CD4-positive, CD25-positive, alpha-beta regulatory T cell (primary cell): ENCODE data around the gene HAPSTR1. TPM values are rescaled to one million over a fixed set of nuclear protein-coding genes. Genes with fewer than 3 reads are reported as not detected.
"Not testable (repeated sequence)": the region's sequence is repeated elsewhere in the genome, so short reads cannot be mapped to it uniquely, and the experiment has no call there.

Source experiments
- ATAC-seq, 2 donors: fragments of 150-1000 bp; cut with Tn5 transposase; one replicate each; pipeline ENCODE4 v1.10.0; 2021; ENCODE audit warnings: low read depth in 2 of 2, moderate number of reproducible peaks in 2 of 2, moderate library complexity in 1 of 2
- DNase-seq, 3 donors: peaks; one replicate each; pipeline versions ENCODE4 v3.0.0 to v3.0.0-alpha.2; 2012 to 2022; ENCODE audit warnings: mixed read lengths in 1 of 3
- H3K27ac ChIP-seq: one replicate; pipeline ENCODE4 v1.7.0; 2013; ENCODE audit warnings: mild to moderate bottlenecking, low read length; ENCODE audit not compliant: insufficient read depth, poor library complexity, severe bottlenecking
- H3K27me3 ChIP-seq: one replicate; pipeline ENCODE4 v1.7.0; 2013; ENCODE audit warnings: low read length; ENCODE audit not compliant: control insufficient read depth, insufficient read depth
- H3K36me3 ChIP-seq: one replicate; pipeline ENCODE4 v1.7.0; 2013; ENCODE audit warnings: mild to moderate bottlenecking, low read length, moderate library complexity; ENCODE audit not compliant: control insufficient read depth, insufficient read depth
- H3K4me1 ChIP-seq: 2 replicates; pipeline ENCODE4 v1.7.0; 2013; ENCODE audit warnings: mild to moderate bottlenecking, low read length; ENCODE audit not compliant: insufficient read depth, control insufficient read depth, poor library complexity, severe bottlenecking
- H3K4me3 ChIP-seq: one replicate; pipeline ENCODE4 v1.7.0; 2013; ENCODE audit warnings: low read depth, mild to moderate bottlenecking, low read length, moderate library complexity
- H3K9me3 ChIP-seq, 2 experiments: 1 replicate in 1 of 2; 2 replicates in 1 of 2; pipeline ENCODE4 v1.7.0; 2013; ENCODE audit warnings: low read length in 2 of 2, mild to moderate bottlenecking in 1 of 2, moderate library complexity in 1 of 2; ENCODE audit not compliant: control insufficient read depth in 2 of 2
- H3K27ac Mint-ChIP-seq, 3 donors: one replicate each; pipeline ENCODE4 v1.8.0; 2020 to 2022; ENCODE audit warnings: mild to moderate bottlenecking in 3 of 3, mixed read lengths in 3 of 3, moderate library complexity in 2 of 3
- H3K27me3 Mint-ChIP-seq: one replicate; pipeline ENCODE4 v1.8.0; 2022; ENCODE audit warnings: mild to moderate bottlenecking, mixed read lengths
- H3K36me3 Mint-ChIP-seq: one replicate; pipeline ENCODE4 v1.8.0; 2020; ENCODE audit warnings: mixed read lengths
- H3K4me1 Mint-ChIP-seq, 4 donors: one replicate each; pipeline ENCODE4 v1.8.0; 2020 to 2022; ENCODE audit warnings: mixed read lengths in 4 of 4, mild to moderate bottlenecking in 1 of 4
- H3K4me3 Mint-ChIP-seq, 4 donors: one replicate each; pipeline ENCODE4 v1.8.0; 2020 to 2022; ENCODE audit warnings: mild to moderate bottlenecking in 4 of 4, mixed read lengths in 4 of 4, moderate library complexity in 3 of 4
- H3K9me3 Mint-ChIP-seq, 7 donors: one replicate each; pipeline ENCODE4 v1.8.0; 2020 to 2022; ENCODE audit warnings: mixed read lengths in 7 of 7, mild to moderate bottlenecking in 3 of 7, moderate library complexity in 2 of 7
- polyA plus RNA-seq, 4 donors: library from polyadenylated mRNA; unstranded; fragments of 300-500 nt; fragmentation: Illumina TruSeq; gene quantifications; one replicate each; pipeline ENCODE4 v1.2.3, GENCODE V29; 2021
- total RNA-seq: library from RNA; stranded (reverse); gene quantifications from one replicate; pipeline ENCODE4 v1.2.3, GENCODE V29; 2022

HAPSTR1 gene
- total and polyA plus RNA-seq, 5 donors from 2014 or later, result 11.7 to 125 (median 14.1) TPM

- no peak overlapping the region for H3K27ac ChIP-seq
- H3K27me3 Mint-ChIP-seq, result peaks cover 10% of the 10 kb centered on the region
- ATAC-seq, result no peak
- H3K36me3 ChIP-seq, result no peaks in the 10 kb centered on the region
- H3K27me3 ChIP-seq, result peaks cover 3% of the 10 kb centered on the region
- peaks cover 1 to 11% (median 5%) of the 10 kb centered on the region in 7 donors for H3K9me3 Mint-ChIP-seq
- peaks cover 3% of the 10 kb centered on the region for H3K36me3 Mint-ChIP-seq
- no peak overlapping the region for H3K27ac Mint-ChIP-seq
- no peaks in the 10 kb centered on the region for H3K9me3 ChIP-seq
- H3K4me1 Mint-ChIP-seq, result peaks cover 5 to 20% (median 9%) of the 10 kb centered on the region in 4 donors
- no peak for DNase-seq
- H3K4me1 ChIP-seq, result peaks cover 4% of the 10 kb centered on the region
- H3K4me3 ChIP-seq, result no peak overlapping the region
- no peak overlapping the region for H3K4me3 Mint-ChIP-seq
These were observed 16.0 kb upstream of the HAPSTR1 start for GRCh38 chr16:9075299-9076071.

GRCh38 chr16:9077091-9077809, 14.2 kb upstream of the HAPSTR1 start:
- peaks cover 1 to 11% (median 5%) of the 10 kb centered on the region in 7 donors for H3K9me3 Mint-ChIP-seq
- peaks cover 3% of the 10 kb centered on the region for H3K36me3 Mint-ChIP-seq
- Histone ChIP-seq H3K9me3 (no peaks in the 10 kb centered on the region), H3K36me3 (no peaks in the 10 kb centered on the region), H3K4me3 (no peak overlapping the region), H3K27ac (no peak overlapping the region), H3K27me3 (peaks cover 3% of the 10 kb centered on the region), H3K4me1 (peaks cover 4% of the 10 kb centered on the region)
- ATAC-seq (no peak), DNase-seq (no peak)
- H3K4me1 Mint-ChIP-seq, result peaks cover 5 to 20% (median 9%) of the 10 kb centered on the region in 4 donors
- H3K4me3 Mint-ChIP-seq, result no peak overlapping the region
- peaks cover 10% of the 10 kb centered on the region for H3K27me3 Mint-ChIP-seq
- no peak overlapping the region for H3K27ac Mint-ChIP-seq

GRCh38 chr16:9078467-9079429, 12.7 kb upstream of the HAPSTR1 start:
- H3K36me3 Mint-ChIP-seq, H3K4me1 ChIP-seq, H3K9me3 ChIP-seq, H3K4me3 ChIP-seq, H3K27me3 ChIP-seq, H3K36me3 ChIP-seq, H3K27me3 Mint-ChIP-seq: not testable (repeated sequence)
- peak overlapping the region; percentile 19 for H3K27ac ChIP-seq
- peaks cover 1 to 11% (median 5%) of the 10 kb centered on the region in 7 donors for H3K9me3 Mint-ChIP-seq
- peak in 1 of 3 donors; percentile 96 for DNase-seq
- ATAC-seq, result peak; percentile 84 to 93
- H3K4me3 Mint-ChIP-seq, result peak overlapping the region in 3 of 4 donors; percentile 15 to 52 (median 36)
- H3K27ac Mint-ChIP-seq, result peak overlapping the region in 2 of 3 donors; percentile 65 to 93
- H3K4me1 Mint-ChIP-seq, result peaks cover 2 to 15% (median 9%) of the 10 kb centered on the region in 4 donors

- no peak overlapping the region for H3K4me3 Mint-ChIP-seq
- peaks cover 3% of the 10 kb centered on the region for H3K27me3 ChIP-seq
- H3K36me3 Mint-ChIP-seq, result peaks cover 3% of the 10 kb centered on the region
- H3K4me3 ChIP-seq, result no peak overlapping the region
- no peak for DNase-seq
- peaks cover 4% of the 10 kb centered on the region for H3K4me1 ChIP-seq
- H3K27ac Mint-ChIP-seq, result no peak overlapping the region
- H3K36me3 ChIP-seq, result no peaks in the 10 kb centered on the region
- H3K27ac ChIP-seq, result no peak overlapping the region
- no peak for ATAC-seq
- peaks cover 2 to 15% (median 9%) of the 10 kb centered on the region in 4 donors for H3K4me1 Mint-ChIP-seq
- peaks cover 1 to 11% (median 5%) of the 10 kb centered on the region in 7 donors for H3K9me3 Mint-ChIP-seq
- no peaks in the 10 kb centered on the region for H3K9me3 ChIP-seq
- H3K27me3 Mint-ChIP-seq, result no peaks in the 10 kb centered on the region
These were observed 12.0 kb upstream of the HAPSTR1 start for GRCh38 chr16:9079430-9079812.

GRCh38 chr16:9081158-9081557, 10.3 kb upstream of the HAPSTR1 start:
- H3K27ac Mint-ChIP-seq, result no peak overlapping the region

GRCh38 chr16:9081843-9082242, 9.6 kb upstream of the HAPSTR1 start:
- no peaks in the 10 kb centered on the region for H3K27me3 Mint-ChIP-seq
- peaks cover 0 to 11% (median 4%) of the 10 kb centered on the region in 7 donors for H3K9me3 Mint-ChIP-seq
- H3K27me3 ChIP-seq, result no peaks in the 10 kb centered on the region
- ATAC-seq (no peak), DNase-seq (no peak)
- H3K9me3 ChIP-seq, result no peaks in the 10 kb centered on the region
- no peak overlapping the region for H3K27ac Mint-ChIP-seq
- peaks cover 2 to 15% (median 9%) of the 10 kb centered on the region in 4 donors for H3K4me1 Mint-ChIP-seq
- no peak overlapping the region for H3K4me3 ChIP-seq
- H3K4me3 Mint-ChIP-seq, result no peak overlapping the region
- H3K36me3 ChIP-seq, result no peaks in the 10 kb centered on the region
- peaks cover 3% of the 10 kb centered on the region for H3K36me3 Mint-ChIP-seq
- H3K4me1 ChIP-seq, result peaks cover 4% of the 10 kb centered on the region
- no peak overlapping the region for H3K27ac ChIP-seq

More at GRCh38 chr16:9081158-9081557, 10.3 kb upstream of the HAPSTR1 start:
- H3K27ac ChIP-seq, result no peak overlapping the region
- ATAC-seq, result no peak
- H3K9me3 ChIP-seq, result no peaks in the 10 kb centered on the region
- H3K4me3 Mint-ChIP-seq, result no peak overlapping the region
- H3K4me1 Mint-ChIP-seq, result peaks cover 2 to 15% (median 9%) of the 10 kb centered on the region in 4 donors
- no peaks in the 10 kb centered on the region for H3K27me3 Mint-ChIP-seq
- no peak overlapping the region for H3K4me3 ChIP-seq
- H3K36me3 ChIP-seq, result no peaks in the 10 kb centered on the region
- peaks cover 4% of the 10 kb centered on the region for H3K4me1 ChIP-seq
- DNase-seq, result no peak
- no peaks in the 10 kb centered on the region for H3K27me3 ChIP-seq
- peaks cover 0 to 11% (median 4%) of the 10 kb centered on the region in 7 donors for H3K9me3 Mint-ChIP-seq
- H3K36me3 Mint-ChIP-seq, result peaks cover 3% of the 10 kb centered on the region

- Histone ChIP-seq H3K9me3 (no peaks in the 10 kb centered on the region), H3K27ac (no peak overlapping the region), H3K4me1 (peaks cover 4% of the 10 kb centered on the region), H3K4me3 (no peak overlapping the region), H3K36me3 (no peaks in the 10 kb centered on the region), H3K27me3 (no peaks in the 10 kb centered on the region)
- peaks cover 3% of the 10 kb centered on the region for H3K36me3 Mint-ChIP-seq
- DNase-seq (no peak), ATAC-seq (no peak)
- H3K9me3 Mint-ChIP-seq, result peaks cover 0 to 11% (median 4%) of the 10 kb centered on the region in 7 donors
- H3K4me1 Mint-ChIP-seq, result peaks cover 2 to 14% (median 9%) of the 10 kb centered on the region in 4 donors
- H3K27ac Mint-ChIP-seq, result no peak overlapping the region
- H3K4me3 Mint-ChIP-seq, result no peak overlapping the region
- no peaks in the 10 kb centered on the region for H3K27me3 Mint-ChIP-seq
These were observed 9.0 kb upstream of the HAPSTR1 start for GRCh38 chr16:9082422-9082821.
